Fibroblast of peridontal ligament (primary cell): ENCODE results near the gene THEM5.

ENCODE experiments used
- DNase-seq: peaks from one replicate; pipeline ENCODE4 v3.0.0-alpha.2; 2010; ENCODE audit errors: extremely low read depth

The THEM5 gene

DNA sequence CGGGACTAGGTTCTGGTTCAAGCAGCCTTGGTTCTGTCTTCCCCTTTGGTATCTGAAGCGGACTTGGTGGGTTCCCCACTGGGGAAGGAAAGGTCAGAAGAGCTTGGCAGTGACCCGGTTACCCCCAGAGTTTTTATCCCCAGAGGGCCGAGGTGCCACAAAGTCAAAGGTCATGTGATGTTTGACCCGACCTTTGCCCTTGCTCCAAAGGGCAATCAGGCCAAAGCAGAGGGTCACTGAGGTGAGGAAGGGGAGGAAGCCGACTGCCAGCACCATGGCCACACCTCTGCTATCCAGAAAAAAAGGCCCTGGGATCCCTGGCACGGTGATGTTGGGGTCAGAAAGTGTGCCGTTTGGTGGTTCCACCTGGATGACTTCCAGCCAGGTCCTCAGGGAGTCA lies 52.7 kb downstream of the THEM5 start:
- no peak for DNase-seq

DNA sequence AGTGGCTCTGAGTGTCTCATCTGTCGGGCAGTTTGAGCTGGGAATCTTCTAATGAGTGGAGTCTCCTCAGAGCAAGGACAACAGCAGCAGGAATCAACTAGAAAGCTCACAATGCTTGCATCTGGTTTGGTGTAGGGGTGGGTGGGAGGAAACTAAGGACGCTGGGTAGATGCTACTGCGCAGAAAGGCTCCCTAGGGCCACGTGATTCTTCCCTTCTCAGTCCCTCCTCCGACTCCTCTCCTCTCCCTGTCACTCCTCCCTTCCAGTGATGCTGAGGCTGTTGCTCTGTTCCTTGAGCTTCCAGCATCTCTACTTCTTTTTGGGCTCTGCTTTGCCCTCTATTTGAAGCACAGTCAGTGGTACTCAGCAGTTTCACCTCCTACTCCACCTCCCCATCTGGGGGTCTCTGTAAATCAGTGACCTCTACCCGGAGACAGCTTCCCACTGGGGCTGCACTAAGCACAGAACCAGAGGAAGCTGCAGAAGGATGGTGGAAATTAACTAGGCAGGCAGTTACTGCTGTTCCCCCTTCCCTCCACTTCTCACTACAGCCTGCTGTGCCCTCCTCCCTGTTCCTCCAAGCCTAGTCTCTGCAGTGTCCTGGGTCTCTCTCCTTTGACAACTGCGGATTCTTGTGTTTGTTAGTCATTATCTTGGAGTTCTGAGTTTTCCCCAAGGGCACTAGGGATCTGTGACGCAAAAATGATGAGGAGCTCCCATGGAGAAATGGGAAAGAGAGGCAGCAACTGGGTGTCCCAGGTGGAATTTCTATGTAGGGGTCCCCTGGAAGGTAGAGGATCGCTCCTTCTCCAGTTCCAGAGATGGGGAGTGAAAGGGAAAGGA lies 54.1 kb downstream of the THEM5 start:
- DNase-seq: peak; percentile 5

DNA sequence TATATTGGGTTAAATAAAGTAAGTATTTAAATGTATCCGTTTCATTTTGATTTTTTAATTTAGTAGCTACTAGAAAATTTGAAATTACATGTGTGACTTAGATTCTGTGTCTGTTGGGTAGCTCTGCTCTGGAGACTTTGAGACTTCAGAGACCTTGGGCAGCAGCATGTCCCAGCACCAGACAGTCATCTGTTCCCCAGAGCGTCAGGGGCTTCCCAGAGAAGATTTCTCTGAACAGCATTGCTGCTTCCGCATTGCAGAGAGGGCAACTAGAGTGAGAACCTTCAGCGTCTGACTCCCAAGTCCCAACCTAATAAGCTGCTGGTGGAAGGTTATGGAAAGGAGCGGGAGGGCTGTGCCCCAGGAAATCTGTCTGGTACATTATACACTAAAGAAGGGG lies 54.9 kb downstream of the THEM5 start:
- DNase-seq: no peak
